ENCODE results near the gene MCM5.

- TF ChIP-seq POLR2AphosphoS5 (IDR thresholded peaks at IDR 0.05; ENCODE audit: low read depth, low read length) (no peak; the same call in 1 of the 2 replicates), POLR2A (IDR thresholded peaks at IDR 0.05; ENCODE audit: low read depth, low read length) (no peak)
Measured at GRCh38 chr22:35399114-35399677, 744 bp upstream of the MCM5 start.
